ENCODE data around the gene DMPK.
A peak's percentile ranks its signal among the peaks of the same experiment; 100 is the strongest.
"Not testable (repeated sequence)": the region's sequence is repeated elsewhere in the genome, so short reads cannot be mapped to it uniquely, and the experiment has no call there.

DMPK gene

DNA sequence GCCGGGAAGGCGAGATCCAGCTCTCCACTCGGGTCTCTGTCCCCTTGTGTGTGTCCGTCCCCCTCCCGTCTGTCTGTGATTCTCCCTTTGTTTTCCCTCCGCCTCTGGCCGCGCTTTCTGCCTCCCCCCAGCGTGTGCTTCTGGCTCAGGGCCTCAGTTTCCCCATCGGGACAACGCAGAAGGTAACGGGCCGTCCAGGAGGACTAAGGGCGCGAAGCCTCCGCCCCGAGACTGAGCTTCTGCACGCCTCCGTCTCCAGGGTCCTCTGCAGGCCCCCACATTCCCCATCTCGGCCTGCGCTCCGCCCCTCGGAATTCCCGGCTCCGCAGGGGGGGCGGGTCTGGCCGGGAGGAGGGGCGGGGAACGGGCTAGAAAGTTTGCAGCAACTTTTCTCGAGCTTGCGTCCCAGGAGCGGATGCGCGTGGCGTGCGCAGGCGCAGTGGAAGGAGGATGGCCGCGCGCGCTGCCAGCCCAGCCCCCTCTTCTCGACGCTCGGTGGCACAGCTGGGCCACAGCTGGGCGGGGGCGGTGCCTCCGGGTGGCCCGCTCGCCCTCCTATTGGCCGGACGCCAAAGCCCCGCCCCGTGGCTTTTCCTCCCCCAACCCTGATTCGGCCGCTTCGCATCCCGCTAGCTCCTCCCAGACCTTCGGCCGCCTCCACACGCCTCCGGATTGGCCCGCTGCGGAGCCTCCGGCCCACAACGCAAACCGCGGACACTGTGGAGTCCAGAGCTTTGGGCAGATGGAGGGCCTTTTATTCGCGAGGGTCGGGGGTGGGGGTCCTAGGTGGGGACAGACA, 13.1 kb downstream of the DMPK start, which contains the start of gene SIX5:
SIX5 (minus strand) TSS at position 269 of the 799 bp plus-strand sequence. CDS start 408 bp downstream, outside the sequence.
- peak; percentile 88 for DNase-seq

DNA sequence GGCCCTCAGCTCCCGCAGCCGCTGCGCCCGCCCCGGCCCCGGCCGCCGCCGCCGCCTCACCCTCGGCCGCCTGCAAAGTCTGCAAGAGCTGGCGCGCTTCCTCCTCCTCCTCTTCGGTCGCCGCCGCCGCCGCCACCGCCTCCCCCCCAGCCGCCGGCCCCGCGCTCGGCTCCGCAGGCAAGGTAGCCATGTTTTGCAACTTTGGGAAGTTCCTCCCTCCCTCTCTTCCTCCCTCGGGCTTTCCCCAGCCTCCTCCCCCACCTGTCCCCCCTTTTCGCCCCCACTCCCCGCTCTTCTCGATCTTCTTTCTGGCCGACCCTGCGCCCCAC, 13.7 kb downstream of the DMPK start:
- DNase-seq: no peak

GRCh38 chr19:45767881-45768654, 14.2 kb downstream of the DMPK start:
- no peak for DNase-seq

- DNase-seq: no peak
These were observed 14.8 kb downstream of the DMPK start for GRCh38 chr19:45767410-45767880.

DNA sequence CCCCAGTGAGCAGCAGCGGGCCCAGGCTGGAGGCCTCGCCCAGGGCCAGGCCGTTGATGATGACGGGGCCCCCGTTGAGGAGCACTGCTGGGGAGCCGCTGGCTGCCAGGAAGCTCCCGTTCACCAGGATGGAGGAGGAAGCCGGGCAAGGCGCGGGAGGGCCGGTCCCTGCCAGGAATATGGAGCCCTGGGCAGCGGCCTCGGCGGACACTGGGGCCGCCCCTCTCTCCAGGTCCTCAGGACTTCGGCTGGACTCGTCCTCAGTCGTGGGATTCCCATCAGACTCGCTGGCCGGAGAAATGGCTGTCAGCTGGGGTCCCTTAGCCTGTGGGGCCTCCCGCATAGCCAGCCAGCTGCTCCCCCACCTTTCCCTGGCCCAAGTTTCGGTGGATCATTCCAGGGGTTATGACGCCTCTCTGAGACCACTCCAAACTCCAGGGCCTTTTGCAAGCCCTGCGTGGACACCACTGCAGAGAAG, 15.4 kb downstream of the DMPK start:
- no peak for DNase-seq

DNA sequence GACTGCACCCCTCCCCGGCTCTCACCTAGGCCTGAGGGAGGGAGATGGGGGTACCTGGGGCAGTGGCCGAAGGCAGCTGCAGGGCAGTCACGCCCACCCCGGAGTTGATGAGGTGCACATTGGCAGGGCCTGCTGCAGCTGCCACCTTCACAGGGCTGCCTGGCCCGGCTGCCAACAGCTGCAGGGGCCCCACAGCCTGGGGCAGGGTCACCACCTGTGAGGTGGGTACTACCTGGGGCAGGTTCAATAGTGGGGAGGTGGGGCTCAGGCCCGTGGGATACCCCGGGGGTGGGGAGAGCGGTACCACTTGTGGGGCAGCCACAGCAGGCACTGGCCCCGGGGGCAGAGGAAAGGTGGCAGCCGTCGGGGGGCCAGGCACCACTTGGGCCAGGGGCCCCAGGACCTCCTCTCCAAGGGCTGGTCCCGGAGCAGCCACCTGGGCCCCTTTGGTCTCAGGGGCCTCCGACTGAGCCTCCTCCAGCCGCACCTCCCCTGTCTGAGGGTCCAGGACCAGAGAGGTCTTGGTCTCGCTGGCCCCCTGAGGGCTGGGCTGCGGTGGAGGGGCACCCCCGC, 15.9 kb downstream of the DMPK start:
- no peak for DNase-seq

- no peak for DNase-seq
These were observed 16.5 kb downstream of the DMPK start for GRCh38 chr19:45765702-45766295.

DNA sequence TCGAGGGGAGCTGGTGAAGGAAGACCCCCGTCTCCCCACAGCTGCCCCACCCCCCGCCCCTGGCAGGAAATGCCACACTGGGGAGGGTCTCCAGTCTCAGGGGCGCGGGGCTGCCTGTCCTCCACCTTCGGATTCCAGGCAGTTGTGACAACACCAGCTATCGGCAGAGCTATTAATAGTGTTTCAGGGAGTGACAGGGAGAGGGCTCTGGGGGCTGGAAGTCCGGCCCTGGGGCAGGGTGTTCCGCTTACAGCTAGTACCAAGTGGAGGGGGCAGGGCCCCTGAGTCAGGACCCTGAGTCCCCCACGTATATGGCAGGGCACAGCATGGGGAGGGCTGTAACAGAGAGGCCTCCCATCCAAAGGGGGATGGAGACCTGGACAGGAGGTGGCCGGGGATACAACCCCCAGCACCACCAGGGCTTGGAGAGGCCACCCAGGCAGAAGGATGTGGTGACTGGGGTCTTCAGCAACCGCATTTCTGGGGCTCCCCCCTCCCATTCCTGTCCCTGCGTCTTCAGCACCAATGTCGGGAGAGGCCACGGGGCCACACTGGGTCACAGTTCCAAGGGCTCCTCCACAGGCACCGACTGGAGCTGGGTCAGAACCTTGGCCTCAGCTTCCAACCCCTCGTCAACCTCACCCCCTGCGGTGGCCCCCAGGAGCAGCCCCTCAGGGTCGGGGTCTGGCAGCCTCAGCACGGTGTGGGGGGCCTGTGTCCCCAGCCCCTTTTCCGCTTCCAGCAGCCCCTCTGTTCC, 17.2 kb downstream of the DMPK start:
- DNase-seq: no peak

- no peak for DNase-seq
These were observed 17.8 kb downstream of the DMPK start for GRCh38 chr19:45764475-45764874.

DNA sequence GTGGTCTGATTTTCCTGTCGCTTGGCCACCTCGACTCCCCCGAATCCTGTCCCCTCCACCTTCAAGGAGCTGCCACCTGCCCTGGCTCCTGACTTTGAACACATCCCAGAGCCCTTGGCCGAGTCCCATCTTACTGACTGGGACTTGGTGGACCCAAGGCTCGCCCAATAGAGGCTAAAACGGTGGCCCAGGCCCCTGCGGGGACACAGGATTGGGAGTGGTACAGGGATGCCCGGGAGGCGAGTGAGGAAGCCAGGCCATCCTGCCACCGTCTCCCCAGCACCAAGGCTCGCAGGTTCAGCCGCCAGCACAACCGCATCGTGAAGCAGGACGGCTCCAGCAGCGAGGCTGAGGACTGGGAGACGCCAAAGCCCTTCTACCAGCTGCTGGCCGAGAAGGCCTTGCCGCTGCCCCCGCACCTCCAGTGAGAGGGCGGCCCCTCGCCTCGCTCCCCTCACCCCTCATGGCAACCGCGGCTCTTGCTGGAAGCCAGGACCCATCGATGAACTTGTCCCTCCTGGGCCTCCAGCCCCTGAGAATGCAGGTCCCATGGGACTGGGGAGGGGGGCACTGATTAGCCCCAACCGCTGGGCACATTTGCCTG, 18.5 kb downstream of the DMPK start:
- no peak for DNase-seq

DNA sequence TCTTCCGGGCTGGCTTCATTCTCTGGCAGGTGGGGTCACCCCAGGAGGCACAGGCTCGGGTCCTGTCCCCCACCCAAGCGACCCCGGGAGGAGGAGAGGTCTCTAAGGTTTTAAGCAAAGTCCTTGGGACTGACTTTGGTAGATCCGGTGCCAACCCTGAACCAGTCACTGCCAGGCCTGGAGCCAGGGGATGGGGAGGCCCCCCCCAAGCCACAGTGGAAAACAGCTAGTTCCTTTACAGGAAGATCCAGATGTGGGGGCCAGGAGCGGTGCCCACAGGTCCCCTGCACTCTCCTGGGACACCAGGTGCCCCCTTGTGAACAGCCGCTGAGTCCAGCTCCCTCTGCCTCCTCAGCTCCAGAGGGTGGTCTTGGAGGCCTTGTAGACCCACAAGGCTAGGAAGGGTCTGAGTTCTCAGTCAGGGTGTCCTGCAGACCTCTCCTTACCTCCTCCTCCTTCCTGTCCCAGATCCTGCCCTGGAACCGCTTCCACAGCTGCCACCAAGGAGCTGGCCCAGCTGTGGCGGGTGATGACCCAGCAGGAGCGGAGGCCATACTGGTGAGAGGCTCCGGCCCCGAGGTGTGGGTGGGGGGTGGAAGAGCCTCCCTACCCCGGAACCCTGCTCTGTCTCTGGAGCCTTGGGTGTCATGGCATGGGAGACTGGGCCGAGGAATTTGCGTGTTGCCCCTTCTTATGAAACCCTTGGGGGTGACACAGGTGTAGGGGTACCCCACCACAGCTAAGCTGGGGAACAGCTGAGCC, 19.2 kb downstream of the DMPK start:
- DNase-seq: no peak

- no peak for DNase-seq
These were observed 20.6 kb downstream of the DMPK start for GRCh38 chr19:45761714-45762113.

GRCh38 chr19:45758921-45759320, 23.4 kb downstream of the DMPK start:
- DNase-seq: no peak

DNA sequence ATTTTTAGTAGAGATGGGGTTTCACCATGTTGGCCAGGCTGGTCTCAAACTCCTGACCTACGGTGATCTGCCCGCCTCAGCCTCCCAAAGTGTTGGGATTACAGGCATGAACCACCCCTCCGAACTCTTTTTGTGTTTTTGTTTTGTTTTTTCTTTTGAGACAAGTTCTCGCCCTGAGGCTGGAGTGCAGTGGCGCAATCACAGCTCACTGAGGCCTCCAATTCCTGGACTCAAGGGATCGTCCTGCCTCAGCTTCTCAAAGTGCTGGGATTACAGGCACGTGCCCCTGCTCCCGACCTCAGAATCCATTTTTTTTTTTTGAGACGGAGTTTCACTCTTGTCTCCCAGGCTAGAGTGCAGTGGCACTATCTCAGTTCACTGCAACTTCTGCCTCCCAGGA, 24.6 kb downstream of the DMPK start:
- no peak for DNase-seq

DNA sequence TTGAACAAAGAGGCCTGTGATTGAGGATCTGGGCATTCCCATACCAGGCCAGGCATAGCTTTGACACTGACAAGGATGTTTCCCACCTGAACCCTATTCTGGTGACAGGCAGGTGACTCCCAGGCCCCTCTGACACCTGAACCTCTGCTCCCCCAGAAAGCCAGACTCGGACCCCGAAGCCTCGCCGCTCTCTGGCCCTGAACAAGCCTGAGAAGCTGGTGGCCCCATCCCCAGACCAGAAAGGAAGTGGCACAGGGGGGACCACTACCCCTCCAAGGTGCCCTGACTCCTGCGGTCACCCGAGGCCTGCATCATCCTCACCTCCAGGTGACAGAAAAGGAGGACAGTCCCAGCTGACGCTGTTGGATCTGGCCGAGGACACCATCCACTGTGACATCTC, 28.0 kb downstream of the DMPK start:
- no peak for DNase-seq

DNA sequence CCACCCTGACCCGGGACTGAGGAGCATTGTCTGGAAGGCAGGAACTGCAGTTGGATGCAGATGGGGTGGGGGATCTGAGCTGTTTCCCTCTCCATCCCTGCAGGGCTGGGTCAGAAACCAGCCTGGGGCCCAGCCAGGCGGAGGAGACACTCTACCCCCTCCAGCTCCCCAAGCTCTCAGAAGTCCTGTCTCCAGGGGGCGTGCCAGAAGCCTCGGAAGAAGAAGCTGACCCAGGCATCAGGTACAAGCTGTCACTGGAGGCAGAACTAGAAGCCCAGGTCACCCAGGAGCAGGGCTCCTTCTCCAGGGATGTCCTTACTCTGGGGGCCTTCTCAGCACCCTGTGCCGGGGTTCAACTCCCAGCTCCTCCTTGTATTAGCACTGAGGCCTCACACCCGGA, 28.7 kb downstream of the DMPK start:
- DNase-seq: no peak

DNA sequence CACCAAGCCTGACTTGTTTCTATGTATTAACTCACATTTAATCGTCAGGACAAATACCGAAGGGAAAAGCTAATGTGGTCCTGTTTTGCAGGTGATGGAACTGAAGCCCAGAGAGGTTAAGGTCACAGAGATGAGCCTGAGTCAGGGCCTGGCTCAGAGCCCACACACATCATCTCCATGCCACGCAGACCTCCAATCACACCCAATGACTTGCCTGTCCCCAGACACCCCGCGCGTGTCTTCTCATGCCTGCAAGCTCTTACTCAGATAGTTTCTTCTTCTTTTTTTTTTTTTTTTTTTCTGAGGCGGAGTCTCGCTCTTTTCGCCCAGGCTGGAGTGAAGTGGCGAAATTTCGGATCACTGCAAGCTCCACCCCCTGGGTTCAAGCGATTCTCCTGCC, 29.7 kb downstream of the DMPK start:
- DNase-seq: no peak

- not testable (repeated sequence) for DNase-seq
These were observed 30.8 kb downstream of the DMPK start for GRCh38 chr19:45751483-45751882.

GRCh38 chr19:45747513-45747912, 34.8 kb downstream of the DMPK start:
- DNase-seq: no peak

GRCh38 chr19:45746866-45747265, 35.4 kb downstream of the DMPK start:
- DNase-seq: no peak

DNA sequence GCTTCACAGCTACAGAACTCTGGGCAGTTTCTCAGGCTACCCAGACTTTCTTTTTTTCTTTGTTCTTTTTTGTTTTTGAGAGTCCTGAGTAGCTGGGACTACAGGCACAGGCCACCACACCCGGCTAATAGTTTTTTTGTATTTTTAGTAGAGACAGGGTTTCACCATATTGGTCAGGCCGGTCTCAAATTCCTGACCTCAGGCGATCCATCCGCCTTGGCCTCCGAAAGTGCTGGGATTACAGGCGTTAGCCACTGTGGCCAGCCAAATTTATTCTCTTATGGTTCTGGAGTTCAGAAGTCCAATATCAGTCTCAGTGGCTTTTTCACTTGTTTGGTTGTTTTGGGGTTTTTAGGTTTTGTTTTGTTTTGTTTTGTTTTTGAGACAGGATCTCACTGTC, 36.7 kb downstream of the DMPK start:
- no peak for DNase-seq

Data from effector CD8-positive, alpha-beta T cell (primary cell).